ENCODE measurements around the gene NAP1L4. TPM values are rescaled to one million over a fixed set of nuclear protein-coding genes. Genes with fewer than 3 reads are reported as not detected.

NAP1L4 gene
- total and polyA plus RNA-seq, 4 donors, result 65.4 to 109 (median 83.2) TPM

GRCh38 chr11:3014943-3015342, 22.8 kb upstream of the NAP1L4 start:
- no peaks in the 10 kb centered on the region for H3K9me3 ChIP-seq (ENCODE audit: control insufficient read depth, low read length)
- H3K27me3 ChIP-seq (ENCODE audit: control insufficient read depth in 1 of 2, insufficient read depth in 2 of 2, low read length in 1 of 2), result no peaks in the 10 kb centered on the region
- peak in 1 of 2 donors; percentile 50 for DNase-seq
- H3K4me1 ChIP-seq (ENCODE audit: control insufficient read depth in 1 of 2, insufficient read depth in 2 of 2, low read length in 2 of 2), result no peaks in the 10 kb centered on the region
- no peak overlapping the region for H3K27ac ChIP-seq (ENCODE audit: low read depth in 1 of 2, low read length in 2 of 2)
- peaks cover 5 to 17% of the 10 kb centered on the region in 2 donors for H3K36me3 ChIP-seq (ENCODE audit: control insufficient read depth in 1 of 2, insufficient read depth in 2 of 2, low read length in 1 of 2)
- intact Hi-C loops (cut with DNase I), result no loop called here
- no peak for ATAC-seq (ENCODE audit: low FRiP score)
- 86 to 92% methylated on average over 4 of the region's 4 CpGs for WGBS, 2 donors
- no peak overlapping the region for H3K4me3 ChIP-seq (ENCODE audit: low read length in 2 of 2)

DNA sequence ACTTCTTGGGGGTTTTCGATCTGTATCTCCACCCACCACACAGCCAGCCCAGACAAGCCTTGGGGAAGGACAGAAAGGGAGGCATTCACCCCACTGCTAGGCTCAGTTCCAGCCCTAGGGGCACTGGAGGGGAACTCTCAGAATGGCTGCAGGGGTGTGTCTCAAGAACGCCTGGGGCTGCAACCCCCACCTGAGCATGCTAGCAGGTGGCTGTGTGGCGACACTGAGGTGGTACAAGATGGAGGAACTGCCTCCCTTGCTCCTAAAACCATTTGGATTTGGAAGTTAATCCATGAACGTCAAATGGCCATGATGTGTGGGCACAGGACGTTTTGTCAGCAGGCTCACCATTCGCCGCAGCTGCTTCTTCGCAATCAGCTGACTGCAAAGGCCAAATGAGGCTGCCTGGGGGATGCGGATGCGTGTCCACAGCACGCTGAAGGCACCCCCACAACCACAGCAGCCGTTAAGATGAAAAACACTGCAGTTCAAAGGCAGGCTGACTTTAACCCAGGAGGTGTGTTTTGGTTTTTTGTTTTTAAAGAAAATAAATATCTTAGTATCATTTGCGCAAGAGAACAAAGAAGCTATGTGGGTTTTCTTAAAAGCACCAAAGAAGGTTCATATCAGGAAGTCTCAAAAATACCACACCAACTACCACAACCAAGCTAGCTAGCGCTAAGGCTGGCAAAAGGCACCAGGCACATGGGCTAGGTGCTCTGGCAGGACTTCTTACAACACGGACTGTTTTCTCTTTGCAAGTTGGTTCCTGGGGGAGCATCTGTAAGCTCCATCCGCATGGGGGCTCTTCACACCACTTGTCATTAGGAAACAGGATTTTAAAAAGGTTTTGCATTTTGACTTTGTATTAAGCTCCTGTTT, 22.2 kb upstream of the NAP1L4 start:
- intact Hi-C loops (cut with DNase I), result no loop called here
- Histone ChIP-seq H3K4me3 (ENCODE audit: low read length in 2 of 2) (no peak overlapping the region), H3K4me1 (ENCODE audit: control insufficient read depth in 1 of 2, insufficient read depth in 2 of 2, low read length in 2 of 2) (no peaks in the 10 kb centered on the region), H3K27me3 (ENCODE audit: control insufficient read depth in 1 of 2, insufficient read depth in 2 of 2, low read length in 1 of 2) (no peaks in the 10 kb centered on the region), H3K36me3 (ENCODE audit: control insufficient read depth in 1 of 2, insufficient read depth in 2 of 2, low read length in 1 of 2) (peaks cover 5 to 17% of the 10 kb centered on the region in 2 donors), H3K9me3 (ENCODE audit: control insufficient read depth, low read length) (no peaks in the 10 kb centered on the region), H3K27ac (ENCODE audit: low read depth in 1 of 2, low read length in 2 of 2) (no peak overlapping the region)
- DNase-seq (peak in 1 of 2 donors; percentile 60), ATAC-seq (ENCODE audit: low FRiP score) (no peak)
- WGBS, 2 donors, result 87 to 88% methylated on average over 16 of the region's 16 CpGs

GRCh38 chr11:3011891-3012885, 20.1 kb upstream of the NAP1L4 start:
- intact Hi-C loops (cut with DNase I), result no loop called here
- no peak overlapping the region for H3K4me3 ChIP-seq (ENCODE audit: low read length in 2 of 2)
- H3K27me3 ChIP-seq (ENCODE audit: control insufficient read depth in 1 of 2, insufficient read depth in 2 of 2, low read length in 1 of 2), result no peaks in the 10 kb centered on the region
- ATAC-seq (ENCODE audit: low FRiP score), result no peak
- WGBS, 2 donors, result 93% methylated on average over 31 of the region's 31 CpGs
- DNase-seq, result peak in 1 of 2 donors; percentile 67
- peaks cover 5 to 13% of the 10 kb centered on the region in 2 donors for H3K36me3 ChIP-seq (ENCODE audit: control insufficient read depth in 1 of 2, insufficient read depth in 2 of 2, low read length in 1 of 2)
- no peaks in the 10 kb centered on the region for H3K4me1 ChIP-seq (ENCODE audit: control insufficient read depth in 1 of 2, insufficient read depth in 2 of 2, low read length in 2 of 2)
- H3K27ac ChIP-seq (ENCODE audit: low read depth in 1 of 2, low read length in 2 of 2), result no peak overlapping the region
- no peaks in the 10 kb centered on the region for H3K9me3 ChIP-seq (ENCODE audit: control insufficient read depth, low read length)

DNA sequence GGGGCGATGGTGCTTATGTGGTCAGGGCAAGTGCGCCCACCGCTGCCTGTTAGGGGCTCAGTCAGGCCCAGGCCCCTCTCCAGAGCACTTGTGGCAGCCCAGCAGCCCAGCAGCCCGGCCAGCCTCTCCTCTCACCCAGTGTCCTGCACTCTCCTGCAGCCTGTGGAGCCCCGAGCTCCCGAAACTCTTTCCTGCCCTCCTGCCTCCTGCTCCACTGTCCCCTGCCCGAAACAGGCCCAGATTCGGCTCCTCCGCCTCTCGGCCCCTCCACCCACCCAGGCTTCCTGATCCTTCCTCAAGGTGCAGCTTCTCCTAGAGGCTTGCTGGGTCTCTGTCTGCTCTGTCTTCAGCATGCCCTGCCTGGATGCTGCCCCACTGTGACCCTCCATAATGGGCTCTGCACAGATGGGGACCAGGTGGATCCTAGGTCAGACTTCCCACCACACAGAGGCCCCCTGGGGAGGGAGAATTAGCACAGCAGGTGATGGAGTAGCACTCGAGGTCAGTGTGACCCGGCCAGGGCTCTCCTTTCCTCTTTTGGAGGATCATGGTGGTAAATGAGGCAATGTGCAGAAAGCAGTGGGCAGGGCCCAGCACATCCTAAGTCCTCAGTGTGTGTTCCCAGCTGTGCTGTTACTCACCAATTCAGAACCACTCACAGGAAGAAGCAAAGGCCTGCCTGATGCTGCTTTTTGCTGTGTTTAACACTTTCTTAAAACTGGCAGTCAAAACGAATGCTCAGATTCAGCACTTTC, 18.6 kb upstream of the NAP1L4 start:
- H3K27me3 ChIP-seq (ENCODE audit: control insufficient read depth in 1 of 2, insufficient read depth in 2 of 2, low read length in 1 of 2), result no peaks in the 10 kb centered on the region
- no peaks in the 10 kb centered on the region for H3K4me1 ChIP-seq (ENCODE audit: control insufficient read depth in 1 of 2, insufficient read depth in 2 of 2, low read length in 2 of 2)
- H3K9me3 ChIP-seq (ENCODE audit: control insufficient read depth, low read length), result no peaks in the 10 kb centered on the region
- DNase-seq (peak in 1 of 2 donors; percentile 65), ATAC-seq (ENCODE audit: low FRiP score) (no peak)
- H3K27ac ChIP-seq (ENCODE audit: low read depth in 1 of 2, low read length in 2 of 2), result no peak overlapping the region
- intact Hi-C loops (cut with DNase I), result no loop called here
- H3K4me3 ChIP-seq (ENCODE audit: low read length in 2 of 2), result no peak overlapping the region
- 88 to 89% methylated on average over 13 of the region's 13 CpGs for WGBS, 2 donors
- H3K36me3 ChIP-seq (ENCODE audit: control insufficient read depth in 1 of 2, insufficient read depth in 2 of 2, low read length in 1 of 2), result peaks cover 5 to 16% of the 10 kb centered on the region in 2 donors

DNA sequence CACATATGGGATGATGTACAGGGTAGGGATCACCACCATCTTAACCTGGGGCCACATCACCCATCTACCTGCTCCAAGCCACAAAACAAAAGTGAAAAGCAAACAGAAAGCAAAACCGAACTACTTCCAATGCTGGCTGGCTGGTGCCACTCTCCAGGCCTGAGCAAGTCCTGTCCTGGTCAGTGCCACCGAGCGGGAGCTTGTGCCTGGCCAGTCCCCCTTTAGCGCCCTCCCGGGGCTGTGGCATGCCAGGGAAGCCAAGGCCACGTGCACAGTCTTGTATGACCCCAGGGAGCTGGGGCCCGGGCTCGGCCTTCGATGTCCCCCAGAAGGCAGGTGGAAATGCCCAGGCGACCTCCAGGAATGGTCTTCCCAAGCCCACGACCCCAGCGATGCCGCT, 17.9 kb upstream of the NAP1L4 start:
- H3K27ac ChIP-seq (ENCODE audit: low read depth in 1 of 2, low read length in 2 of 2), result no peak overlapping the region
- intact Hi-C loops (cut with DNase I), result no loop called here
- peaks cover 5 to 16% of the 10 kb centered on the region in 2 donors for H3K36me3 ChIP-seq (ENCODE audit: control insufficient read depth in 1 of 2, insufficient read depth in 2 of 2, low read length in 1 of 2)
- H3K4me3 ChIP-seq (ENCODE audit: low read length in 2 of 2), result no peak overlapping the region
- no peak for ATAC-seq (ENCODE audit: low FRiP score)
- no peaks in the 10 kb centered on the region for H3K4me1 ChIP-seq (ENCODE audit: control insufficient read depth in 1 of 2, insufficient read depth in 2 of 2, low read length in 2 of 2)
- DNase-seq, result peak in 1 of 2 donors; percentile 74
- H3K9me3 ChIP-seq (ENCODE audit: control insufficient read depth, low read length), result no peaks in the 10 kb centered on the region
- H3K27me3 ChIP-seq (ENCODE audit: control insufficient read depth in 1 of 2, insufficient read depth in 2 of 2, low read length in 1 of 2), result no peaks in the 10 kb centered on the region
- WGBS, 2 donors, result 87 to 88% methylated on average over 13 of the region's 13 CpGs

GRCh38 chr11:3009481-3009880, 17.4 kb upstream of the NAP1L4 start:
- Histone ChIP-seq H3K4me1 (ENCODE audit: control insufficient read depth in 1 of 2, insufficient read depth in 2 of 2, low read length in 2 of 2) (no peaks in the 10 kb centered on the region), H3K27me3 (ENCODE audit: control insufficient read depth in 1 of 2, insufficient read depth in 2 of 2, low read length in 1 of 2) (no peaks in the 10 kb centered on the region), H3K9me3 (ENCODE audit: control insufficient read depth, low read length) (no peaks in the 10 kb centered on the region), H3K27ac (ENCODE audit: low read depth in 1 of 2, low read length in 2 of 2) (no peak overlapping the region), H3K4me3 (ENCODE audit: low read length in 2 of 2) (no peak overlapping the region), H3K36me3 (ENCODE audit: control insufficient read depth in 1 of 2, insufficient read depth in 2 of 2, low read length in 1 of 2) (peaks cover 5 to 14% of the 10 kb centered on the region in 2 donors)
- intact Hi-C loops (cut with DNase I), result no loop called here
- ATAC-seq (ENCODE audit: low FRiP score) (no peak), DNase-seq (peak in 1 of 2 donors; percentile 55)
- WGBS, 2 donors, result 51 to 65% methylated on average over 5 of the region's 5 CpGs

GRCh38 chr11:3008746-3009336, 16.7 kb upstream of the NAP1L4 start:
- Histone ChIP-seq H3K36me3 (ENCODE audit: control insufficient read depth in 1 of 2, insufficient read depth in 2 of 2, low read length in 1 of 2) (peaks cover 5 to 9% of the 10 kb centered on the region in 2 donors), H3K4me3 (ENCODE audit: low read length in 2 of 2) (no peak overlapping the region), H3K4me1 (ENCODE audit: control insufficient read depth in 1 of 2, insufficient read depth in 2 of 2, low read length in 2 of 2) (no peaks in the 10 kb centered on the region), H3K9me3 (ENCODE audit: control insufficient read depth, low read length) (no peaks in the 10 kb centered on the region), H3K27ac (ENCODE audit: low read depth in 1 of 2, low read length in 2 of 2) (no peak overlapping the region), H3K27me3 (ENCODE audit: control insufficient read depth in 1 of 2, insufficient read depth in 2 of 2, low read length in 1 of 2) (no peaks in the 10 kb centered on the region)
- DNase-seq, result peak in 1 of 2 donors; percentile 42
- intact Hi-C loops (cut with DNase I), result no loop called here
- WGBS, 2 donors, result 91 to 93% methylated on average over 9 of the region's 9 CpGs
- ATAC-seq (ENCODE audit: low FRiP score), result no peak

Measured in aorta (tissue), 5 donors.